Measurements from ENCODE around the gene EPB41L3. TPM values are rescaled to one million over a fixed set of nuclear protein-coding genes. Genes with fewer than 3 reads are reported as not detected.
A peak's percentile ranks its signal among the peaks of the same experiment; 100 is the strongest.
"Not testable (repeated sequence)": the region's sequence is repeated elsewhere in the genome, so short reads cannot be mapped to it uniquely, and the experiment has no call there.

The EPB41L3 gene
- total RNA-seq, 1 experiment from 2014 or later: not detected

GRCh38 chr18:5570613-5571012 lies 26.8 kb upstream of the EPB41L3 start:
- H3K9me3 ChIP-seq (ENCODE audit: low read length); H2AFZ ChIP-seq (ENCODE audit: low read length); H3K27me3 ChIP-seq (ENCODE audit: low read length); H3K27ac ChIP-seq (ENCODE audit: low read length); H3K9me2 ChIP-seq (replicated peaks; ENCODE audit: insufficient read depth, low read length); H3K4me3 ChIP-seq (ENCODE audit: low read length); DNase-seq; H3K9ac ChIP-seq (ENCODE audit: low read length); H3K36me3 ChIP-seq (ENCODE audit: insufficient read depth, low read length); H3K4me1 ChIP-seq (ENCODE audit: low read length); H3K79me2 ChIP-seq (ENCODE audit: low read length); H4K20me1 ChIP-seq (ENCODE audit: insufficient read depth, low read depth, low read length); H3K4me2 ChIP-seq (ENCODE audit: low read depth, low read length, poor library complexity, severe bottlenecking): not testable (repeated sequence)

GRCh38 chr18:5568416-5568815 lies 24.6 kb upstream of the EPB41L3 start:
- Histone ChIP-seq H3K4me1 (ENCODE audit: low read length) (no peaks in the 10 kb centered on the region), H4K20me1 (ENCODE audit: insufficient read depth, low read depth, low read length) (no peaks in the 10 kb centered on the region), H3K79me2 (ENCODE audit: low read length) (no peaks in the 10 kb centered on the region), H3K4me3 (ENCODE audit: low read length) (no peak overlapping the region), H3K9me2 (replicated peaks; ENCODE audit: insufficient read depth, low read length) (no peaks in the 10 kb centered on the region), H3K36me3 (ENCODE audit: insufficient read depth, low read length) (no peaks in the 10 kb centered on the region), H3K9ac (ENCODE audit: low read length) (no peak overlapping the region), H2AFZ (ENCODE audit: low read length) (no peak overlapping the region), H3K9me3 (ENCODE audit: low read length) (no peaks in the 10 kb centered on the region), H3K4me2 (ENCODE audit: low read depth, low read length, poor library complexity, severe bottlenecking) (no peak overlapping the region), H3K27ac (ENCODE audit: low read length) (no peak overlapping the region), H3K27me3 (ENCODE audit: low read length) (no peaks in the 10 kb centered on the region)
- DNase-seq: no peak

GRCh38 chr18:5558851-5559250 lies 15.1 kb upstream of the EPB41L3 start:
- H3K4me2 ChIP-seq (ENCODE audit: low read depth, low read length, poor library complexity, severe bottlenecking): no peak overlapping the region
- no peaks in the 10 kb centered on the region for H3K4me1 ChIP-seq (ENCODE audit: low read length)
- no peaks in the 10 kb centered on the region for H3K9me2 ChIP-seq (replicated peaks; ENCODE audit: insufficient read depth, low read length)
- no peak for DNase-seq
- H3K79me2 ChIP-seq (ENCODE audit: low read length): no peaks in the 10 kb centered on the region
- no peak overlapping the region for H3K4me3 ChIP-seq (ENCODE audit: low read length)
- H4K20me1 ChIP-seq (ENCODE audit: insufficient read depth, low read depth, low read length): no peaks in the 10 kb centered on the region
- no peak overlapping the region for H3K27ac ChIP-seq (ENCODE audit: low read length)
- H3K27me3 ChIP-seq (ENCODE audit: low read length): no peaks in the 10 kb centered on the region
- H3K9ac ChIP-seq (ENCODE audit: low read length): no peak overlapping the region
- no peaks in the 10 kb centered on the region for H3K36me3 ChIP-seq (ENCODE audit: insufficient read depth, low read length)
- H3K9me3 ChIP-seq (ENCODE audit: low read length): no peaks in the 10 kb centered on the region
- no peak overlapping the region for H2AFZ ChIP-seq (ENCODE audit: low read length)

GRCh38 chr18:5556310-5556974 lies 12.6 kb upstream of the EPB41L3 start:
- Histone ChIP-seq H3K79me2 (ENCODE audit: low read length) (no peaks in the 10 kb centered on the region), H3K27ac (ENCODE audit: low read length) (no peak overlapping the region), H3K27me3 (ENCODE audit: low read length) (no peaks in the 10 kb centered on the region), H4K20me1 (ENCODE audit: insufficient read depth, low read depth, low read length) (no peaks in the 10 kb centered on the region), H3K9me2 (replicated peaks; ENCODE audit: insufficient read depth, low read length) (no peaks in the 10 kb centered on the region), H3K9ac (ENCODE audit: low read length) (no peak overlapping the region), H3K9me3 (ENCODE audit: low read length) (no peaks in the 10 kb centered on the region), H3K36me3 (ENCODE audit: insufficient read depth, low read length) (no peaks in the 10 kb centered on the region), H3K4me1 (ENCODE audit: low read length) (no peaks in the 10 kb centered on the region), H3K4me3 (ENCODE audit: low read length) (no peak overlapping the region), H3K4me2 (ENCODE audit: low read depth, low read length, poor library complexity, severe bottlenecking) (no peak overlapping the region), H2AFZ (ENCODE audit: low read length) (no peak overlapping the region)
- no peak for DNase-seq

GRCh38 chr18:5554629-5555028 lies 10.8 kb upstream of the EPB41L3 start:
- no peaks in the 10 kb centered on the region for H3K79me2 ChIP-seq (ENCODE audit: low read length)
- no peak overlapping the region for H3K4me3 ChIP-seq (ENCODE audit: low read length)
- no peaks in the 10 kb centered on the region for H3K27me3 ChIP-seq (ENCODE audit: low read length)
- H2AFZ ChIP-seq (ENCODE audit: low read length): no peak overlapping the region
- H3K27ac ChIP-seq (ENCODE audit: low read length): no peak overlapping the region
- no peak for DNase-seq
- no peak overlapping the region for H3K9ac ChIP-seq (ENCODE audit: low read length)
- H3K9me2 ChIP-seq (replicated peaks; ENCODE audit: insufficient read depth, low read length): no peaks in the 10 kb centered on the region
- H3K9me3 ChIP-seq (ENCODE audit: low read length): no peaks in the 10 kb centered on the region
- no peak overlapping the region for H3K4me2 ChIP-seq (ENCODE audit: low read depth, low read length, poor library complexity, severe bottlenecking)
- no peaks in the 10 kb centered on the region for H3K36me3 ChIP-seq (ENCODE audit: insufficient read depth, low read length)
- H4K20me1 ChIP-seq (ENCODE audit: insufficient read depth, low read depth, low read length): no peaks in the 10 kb centered on the region
- no peaks in the 10 kb centered on the region for H3K4me1 ChIP-seq (ENCODE audit: low read length)

- Histone ChIP-seq H3K4me2 (ENCODE audit: low read depth, low read length, poor library complexity, severe bottlenecking) (no peak overlapping the region), H3K4me1 (ENCODE audit: low read length) (no peaks in the 10 kb centered on the region), H3K4me3 (ENCODE audit: low read length) (no peak overlapping the region), H3K9me2 (replicated peaks; ENCODE audit: insufficient read depth, low read length) (no peaks in the 10 kb centered on the region), H3K36me3 (ENCODE audit: insufficient read depth, low read length) (no peaks in the 10 kb centered on the region), H4K20me1 (ENCODE audit: insufficient read depth, low read depth, low read length) (no peaks in the 10 kb centered on the region), H3K9me3 (ENCODE audit: low read length) (no peaks in the 10 kb centered on the region), H3K27me3 (ENCODE audit: low read length) (no peaks in the 10 kb centered on the region), H3K27ac (ENCODE audit: low read length) (no peak overlapping the region), H3K79me2 (ENCODE audit: low read length) (no peaks in the 10 kb centered on the region), H2AFZ (ENCODE audit: low read length) (no peak overlapping the region), H3K9ac (ENCODE audit: low read length) (no peak overlapping the region)
- peak; percentile 55 for DNase-seq
Measured at GRCh38 chr18:5546660-5547059, 2.9 kb upstream of the EPB41L3 start.

GRCh38 chr18:5543036-5543680 lies 639 bp downstream of the EPB41L3 start:
- Histone ChIP-seq H3K79me2 (ENCODE audit: low read length) (no peaks in the 10 kb centered on the region), H3K9me3 (ENCODE audit: low read length) (no peaks in the 10 kb centered on the region), H3K4me1 (ENCODE audit: low read length) (no peaks in the 10 kb centered on the region), H3K4me3 (ENCODE audit: low read length) (no peak overlapping the region), H3K27ac (ENCODE audit: low read length) (no peak overlapping the region), H4K20me1 (ENCODE audit: insufficient read depth, low read depth, low read length) (no peaks in the 10 kb centered on the region), H3K4me2 (ENCODE audit: low read depth, low read length, poor library complexity, severe bottlenecking) (no peak overlapping the region), H2AFZ (ENCODE audit: low read length) (no peak overlapping the region), H3K9me2 (replicated peaks; ENCODE audit: insufficient read depth, low read length) (no peaks in the 10 kb centered on the region), H3K36me3 (ENCODE audit: insufficient read depth, low read length) (no peaks in the 10 kb centered on the region), H3K9ac (ENCODE audit: low read length) (no peak overlapping the region), H3K27me3 (ENCODE audit: low read length) (no peaks in the 10 kb centered on the region)
- no peak for DNase-seq

GRCh38 chr18:5542515-5543035 lies 1.2 kb downstream of the EPB41L3 start:
- no peaks in the 10 kb centered on the region for H4K20me1 ChIP-seq (ENCODE audit: insufficient read depth, low read depth, low read length)
- H3K36me3 ChIP-seq (ENCODE audit: insufficient read depth, low read length): no peaks in the 10 kb centered on the region
- no peak for DNase-seq
- no peak overlapping the region for H3K9ac ChIP-seq (ENCODE audit: low read length)
- H3K27me3 ChIP-seq (ENCODE audit: low read length): no peaks in the 10 kb centered on the region
- no peaks in the 10 kb centered on the region for H3K9me2 ChIP-seq (replicated peaks; ENCODE audit: insufficient read depth, low read length)
- no peaks in the 10 kb centered on the region for H3K4me1 ChIP-seq (ENCODE audit: low read length)
- H3K4me2 ChIP-seq (ENCODE audit: low read depth, low read length, poor library complexity, severe bottlenecking): no peak overlapping the region
- H3K4me3 ChIP-seq (ENCODE audit: low read length): no peak overlapping the region
- H3K27ac ChIP-seq (ENCODE audit: low read length): no peak overlapping the region
- H3K79me2 ChIP-seq (ENCODE audit: low read length): no peaks in the 10 kb centered on the region
- H2AFZ ChIP-seq (ENCODE audit: low read length): no peak overlapping the region
- no peaks in the 10 kb centered on the region for H3K9me3 ChIP-seq (ENCODE audit: low read length)
